Spinal cord (tissue), 10 donors: ENCODE results near the gene SS18. TPM values are rescaled to one million over a fixed set of nuclear protein-coding genes. Genes with fewer than 3 reads are reported as not detected.
A peak's percentile ranks its signal among the peaks of the same experiment; 100 is the strongest.

ENCODE experiments used
- DNase-seq, 6 donors: peaks; one replicate each; pipeline versions ENCODE4 v3.0.0 to v3.0.0-alpha.2; 2013 to 2015; ENCODE audit warnings: low spot score in 6 of 6, low read depth in 4 of 6
- H3K27ac ChIP-seq: one replicate; pipeline ENCODE4 v1.5.1; 2013; ENCODE audit warnings: low read depth, low read length, control low read depth
- H3K27me3 ChIP-seq: one replicate; pipeline ENCODE4 v1.6.1; 2013; ENCODE audit warnings: low read length; ENCODE audit not compliant: control insufficient read depth, insufficient read depth
- H3K36me3 ChIP-seq: one replicate; pipeline ENCODE4 v1.6.1; 2013; ENCODE audit warnings: low read length; ENCODE audit not compliant: control insufficient read depth, insufficient read depth
- H3K4me1 ChIP-seq: one replicate; pipeline ENCODE4 v1.6.1; 2013; ENCODE audit warnings: low read length; ENCODE audit not compliant: control insufficient read depth, insufficient read depth
- H3K4me3 ChIP-seq: one replicate; pipeline ENCODE4 v1.5.1; 2013; ENCODE audit warnings: low read depth, low read length, control low read depth
- H3K9me3 ChIP-seq: one replicate; pipeline ENCODE4 v1.6.1; 2013; ENCODE audit warnings: low read length; ENCODE audit not compliant: control insufficient read depth, insufficient read depth
- WGBS: methylation state at CpG from one replicate; pipeline ENCODE4 v1.1.5; 2013; ENCODE audit warnings: missing lambda C conversion rate; ENCODE audit not compliant: insufficient coverage; 5-methylcytosine and 5-hydroxymethylcytosine counted together
- polyA plus RNA-seq, 2 donors: library from polyadenylated mRNA; unstranded; fragments of 120-200 nt; gene quantifications; one replicate each; pipeline ENCODE4 v1.2.1, GENCODE V29; 2013; ENCODE audit not compliant: insufficient read length in 2 of 2
- total RNA-seq, 2 donors: library from RNA; depleted of rRNA in 1 of 2; stranded (reverse); fragments of 120-200 nt in 1 of 2; fragments of >200 nt in 1 of 2; gene quantifications; one replicate each; pipeline versions ENCODE4 v1.2.3 to v1.2.4, GENCODE V29; 2013 to 2014
- donor health status: healthy.

Gene SS18
- total and polyA plus RNA-seq, 4 donors, result 52.3 to 92.0 (median 72.1) TPM

GRCh38 chr18:26008619-26009018 is 81.8 kb downstream of the SS18 start:
- Histone ChIP-seq H3K27me3 (no peaks in the 10 kb centered on the region), H3K4me3 (no peak overlapping the region), H3K4me1 (no peaks in the 10 kb centered on the region), H3K9me3 (no peaks in the 10 kb centered on the region), H3K36me3 (no peaks in the 10 kb centered on the region), H3K27ac (no peak overlapping the region)
- no peak for DNase-seq
- WGBS, result no CpG with 5 or more reads among the region's 1 CpG

GRCh38 chr18:26008096-26008495 is 82.3 kb downstream of the SS18 start:
- Histone ChIP-seq H3K4me1 (no peaks in the 10 kb centered on the region), H3K27ac (no peak overlapping the region), H3K36me3 (no peaks in the 10 kb centered on the region), H3K4me3 (no peak overlapping the region), H3K27me3 (no peaks in the 10 kb centered on the region), H3K9me3 (no peaks in the 10 kb centered on the region)
- no CpG with 5 or more reads among the region's 1 CpG for WGBS
- no peak for DNase-seq

GRCh38 chr18:26005950-26006349 is 84.5 kb downstream of the SS18 start:
- Histone ChIP-seq H3K27ac (no peak overlapping the region), H3K27me3 (no peaks in the 10 kb centered on the region), H3K4me1 (no peaks in the 10 kb centered on the region), H3K9me3 (no peaks in the 10 kb centered on the region), H3K36me3 (no peaks in the 10 kb centered on the region), H3K4me3 (no peak overlapping the region)
- WGBS, result no CpG with 5 or more reads among the region's 1 CpG
- DNase-seq, result no peak

GRCh38 chr18:26004832-26005231 is 85.6 kb downstream of the SS18 start:
- H3K4me3 ChIP-seq, result no peak overlapping the region
- no peaks in the 10 kb centered on the region for H3K27me3 ChIP-seq
- no peaks in the 10 kb centered on the region for H3K36me3 ChIP-seq
- DNase-seq, result no peak
- no peak overlapping the region for H3K27ac ChIP-seq
- 92% methylated on average over 10 of the region's 13 CpGs for WGBS
- H3K4me1 ChIP-seq, result no peaks in the 10 kb centered on the region
- no peaks in the 10 kb centered on the region for H3K9me3 ChIP-seq

- no peaks in the 10 kb centered on the region for H3K9me3 ChIP-seq
- WGBS, result 90% methylated on average over 2 of the region's 4 CpGs
- no peaks in the 10 kb centered on the region for H3K36me3 ChIP-seq
- H3K4me3 ChIP-seq, result no peak overlapping the region
- H3K27me3 ChIP-seq, result no peaks in the 10 kb centered on the region
- H3K27ac ChIP-seq, result no peak overlapping the region
- DNase-seq, result no peak
- no peaks in the 10 kb centered on the region for H3K4me1 ChIP-seq
Measured at GRCh38 chr18:26003817-26004216, 86.6 kb downstream of the SS18 start.

GRCh38 chr18:26003356-26003755 is 87.1 kb downstream of the SS18 start:
- Histone ChIP-seq H3K9me3 (no peaks in the 10 kb centered on the region), H3K36me3 (no peaks in the 10 kb centered on the region), H3K27me3 (no peaks in the 10 kb centered on the region), H3K27ac (no peak overlapping the region), H3K4me1 (no peaks in the 10 kb centered on the region), H3K4me3 (no peak overlapping the region)
- peak in 2 of 6 donors; percentile 15 to 47 for DNase-seq
- 40% methylated on average over 1 of the region's 2 CpGs for WGBS

GRCh38 chr18:26002375-26002910 is 88.0 kb downstream of the SS18 start:
- Histone ChIP-seq H3K27ac (no peak overlapping the region), H3K27me3 (no peaks in the 10 kb centered on the region), H3K36me3 (no peaks in the 10 kb centered on the region), H3K9me3 (no peaks in the 10 kb centered on the region), H3K4me3 (no peak overlapping the region), H3K4me1 (no peaks in the 10 kb centered on the region)
- no CpG with 5 or more reads among the region's 1 CpG for WGBS
- no peak for DNase-seq

GRCh38 chr18:25998461-25998860 is 92.0 kb downstream of the SS18 start:
- no peaks in the 10 kb centered on the region for H3K27me3 ChIP-seq
- H3K27ac ChIP-seq, result no peak overlapping the region
- no peak overlapping the region for H3K4me3 ChIP-seq
- DNase-seq, result no peak
- no peaks in the 10 kb centered on the region for H3K36me3 ChIP-seq
- H3K9me3 ChIP-seq, result no peaks in the 10 kb centered on the region
- H3K4me1 ChIP-seq, result no peaks in the 10 kb centered on the region

GRCh38 chr18:25992566-25992965 is 97.8 kb downstream of the SS18 start:
- Histone ChIP-seq H3K36me3 (no peaks in the 10 kb centered on the region), H3K4me1 (no peaks in the 10 kb centered on the region), H3K9me3 (no peaks in the 10 kb centered on the region), H3K27me3 (no peaks in the 10 kb centered on the region), H3K4me3 (no peak overlapping the region), H3K27ac (no peak overlapping the region)
- no CpG with 5 or more reads among the region's 2 CpGs for WGBS
- DNase-seq, result no peak

- Histone ChIP-seq H3K27me3 (no peaks in the 10 kb centered on the region), H3K9me3 (no peaks in the 10 kb centered on the region), H3K27ac (no peak overlapping the region), H3K36me3 (no peaks in the 10 kb centered on the region), H3K4me3 (no peak overlapping the region), H3K4me1 (no peaks in the 10 kb centered on the region)
- no peak for DNase-seq
- 98% methylated on average over 5 of the region's 8 CpGs for WGBS
Measured at GRCh38 chr18:25990473-25990872, 99.9 kb downstream of the SS18 start.
